Adrenal gland (tissue), 5 donors: ENCODE measurements around the gene CAMK2G.

Experiments
- POLR2A ChIP-seq, 2 donors: fragments of 450-650 bp; IDR thresholded peaks; one replicate each; pipeline ENCODE4 v1.6.1; 2017; ENCODE audit warnings: antibody characterized with exemption in 2 of 2, mild to moderate bottlenecking in 2 of 2, moderate library complexity in 1 of 2
- TF ChIP-seq, protein P1 (sequence below), 6 experiments: fragments of 450-650 bp in 4 of 6; fragments of 200-600 bp in 2 of 6; sonication (generic) in 1 of 6; IDR thresholded peaks; 1 replicate in 5 of 6; 2 replicates in 1 of 6; pipeline versions ENCODE4 v1.5.1 to v1.8.0; 2016 to 2021; ENCODE audit warnings: antibody characterized with exemption in 6 of 6, mild to moderate bottlenecking in 2 of 6, moderate library complexity in 1 of 6
- donor health status: DM: no; HTN: no; CAD: no.

DNA sequence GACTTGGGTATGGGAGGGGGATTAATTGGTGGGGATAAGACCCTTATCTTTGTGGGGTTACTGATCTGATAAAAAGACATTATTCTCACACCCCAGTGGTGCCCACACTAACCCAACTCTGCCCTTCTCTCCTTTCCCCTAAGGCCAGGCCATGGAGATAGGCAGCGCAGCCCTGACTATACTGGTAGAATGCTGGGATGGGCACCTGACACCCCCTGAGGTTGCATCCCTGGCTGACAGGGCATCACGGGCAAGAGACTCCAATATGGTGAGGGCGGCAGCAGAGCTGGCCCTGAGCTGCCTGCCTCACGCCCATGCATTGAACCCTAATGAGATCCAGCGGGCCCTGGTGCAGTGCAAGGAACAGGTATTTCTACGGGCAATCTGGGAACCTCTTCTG is 76.3 kb downstream of the CAMK2G start:
- no peak for TF ChIP-seq POLR2A (IDR thresholded peaks at IDR 0.05)
- TF ChIP-seq, protein P1, sequence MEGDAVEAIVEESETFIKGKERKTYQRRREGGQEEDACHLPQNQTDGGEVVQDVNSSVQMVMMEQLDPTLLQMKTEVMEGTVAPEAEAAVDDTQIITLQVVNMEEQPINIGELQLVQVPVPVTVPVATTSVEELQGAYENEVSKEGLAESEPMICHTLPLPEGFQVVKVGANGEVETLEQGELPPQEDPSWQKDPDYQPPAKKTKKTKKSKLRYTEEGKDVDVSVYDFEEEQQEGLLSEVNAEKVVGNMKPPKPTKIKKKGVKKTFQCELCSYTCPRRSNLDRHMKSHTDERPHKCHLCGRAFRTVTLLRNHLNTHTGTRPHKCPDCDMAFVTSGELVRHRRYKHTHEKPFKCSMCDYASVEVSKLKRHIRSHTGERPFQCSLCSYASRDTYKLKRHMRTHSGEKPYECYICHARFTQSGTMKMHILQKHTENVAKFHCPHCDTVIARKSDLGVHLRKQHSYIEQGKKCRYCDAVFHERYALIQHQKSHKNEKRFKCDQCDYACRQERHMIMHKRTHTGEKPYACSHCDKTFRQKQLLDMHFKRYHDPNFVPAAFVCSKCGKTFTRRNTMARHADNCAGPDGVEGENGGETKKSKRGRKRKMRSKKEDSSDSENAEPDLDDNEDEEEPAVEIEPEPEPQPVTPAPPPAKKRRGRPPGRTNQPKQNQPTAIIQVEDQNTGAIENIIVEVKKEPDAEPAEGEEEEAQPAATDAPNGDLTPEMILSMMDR (IDR thresholded peaks at IDR 0.05), result no peak
